DND-41 (cell line): ENCODE measurements around the gene MYH14.

Experiments
- ATAC-seq: fragments of 200-7000 bp; cut with Tn5 transposase; 3 replicates; pipeline ENCODE4 v1.9.1; 2021; ENCODE audit warnings: low read depth; ENCODE audit not compliant: insufficient read depth
- DNase-seq: peaks from one replicate; pipeline ENCODE4 v3.0.0-alpha.2; 2020
- H2AFZ ChIP-seq: 2 replicates; pipeline ENCODE4 v1.6.0; 2012; ENCODE audit warnings: low read depth, low read length
- H3K27ac ChIP-seq: 2 replicates; pipeline ENCODE4 v1.5.1; 2012; ENCODE audit warnings: low read length, inconsistent platforms
- H3K27me3 ChIP-seq: fragments of 200-600 bp; sonication (generic); 2 replicates; pipeline ENCODE4 v1.6.0; 2012; ENCODE audit warnings: low read length, mild to moderate bottlenecking, inconsistent platforms; ENCODE audit not compliant: insufficient read depth, poor library complexity
- H3K36me3 ChIP-seq: 2 replicates; pipeline ENCODE4 v1.5.1; 2012; ENCODE audit warnings: low read length, inconsistent platforms; ENCODE audit not compliant: insufficient read depth
- H3K4me1 ChIP-seq: 2 replicates; pipeline ENCODE4 v1.5.1; 2012; ENCODE audit warnings: mild to moderate bottlenecking, low read length; ENCODE audit not compliant: insufficient read depth
- H3K4me2 ChIP-seq: 2 replicates; pipeline ENCODE4 v1.6.0; 2012; ENCODE audit warnings: mild to moderate bottlenecking, moderate library complexity, low read length, inconsistent platforms; ENCODE audit not compliant: insufficient read depth
- H3K4me3 ChIP-seq, 2 experiments: fragments of 200-600 bp in 1 of 2; shearing (Covaris generic) in 1 of 2; 2 replicates each; pipeline ENCODE4 v1.5.1; 2012 to 2016; ENCODE audit warnings: inconsistent platforms in 2 of 2, low read length in 2 of 2, mild to moderate bottlenecking in 2 of 2, low read depth in 1 of 2, moderate library complexity in 1 of 2
- H3K79me2 ChIP-seq: 2 replicates; pipeline ENCODE4 v1.6.0; 2012; ENCODE audit warnings: low read length, inconsistent platforms; ENCODE audit not compliant: insufficient read depth
- H3K9ac ChIP-seq: 2 replicates; pipeline ENCODE4 v1.6.0; 2012; ENCODE audit warnings: low read depth, mild to moderate bottlenecking, inconsistent platforms, low read length, moderate library complexity
- H3K9me3 ChIP-seq: 2 replicates; pipeline ENCODE4 v1.5.1; 2012; ENCODE audit warnings: low read length, moderate library complexity, mild to moderate bottlenecking, inconsistent platforms; ENCODE audit not compliant: insufficient read depth, severe bottlenecking
- H4K20me1 ChIP-seq: 2 replicates; pipeline ENCODE4 v1.6.0; 2012; ENCODE audit warnings: low read length; ENCODE audit not compliant: insufficient read depth
- EZH2 ChIP-seq: IDR thresholded peaks from 3 replicates; pipeline ENCODE4 v1.6.1; 2012; ENCODE audit warnings: borderline replicate concordance, low read depth, mild to moderate bottlenecking, moderate library complexity, low read length, inconsistent platforms; ENCODE audit not compliant: severe bottlenecking
- TF ChIP-seq, protein P1 (sequence below): IDR thresholded peaks from 2 replicates; pipeline ENCODE4 v1.5.1; 2012; ENCODE audit warnings: borderline replicate concordance, low read length, moderate library complexity, mild to moderate bottlenecking; ENCODE audit not compliant: poor library complexity, severe bottlenecking; ENCODE audit errors: extremely low read depth

MYH14 gene

DNA sequence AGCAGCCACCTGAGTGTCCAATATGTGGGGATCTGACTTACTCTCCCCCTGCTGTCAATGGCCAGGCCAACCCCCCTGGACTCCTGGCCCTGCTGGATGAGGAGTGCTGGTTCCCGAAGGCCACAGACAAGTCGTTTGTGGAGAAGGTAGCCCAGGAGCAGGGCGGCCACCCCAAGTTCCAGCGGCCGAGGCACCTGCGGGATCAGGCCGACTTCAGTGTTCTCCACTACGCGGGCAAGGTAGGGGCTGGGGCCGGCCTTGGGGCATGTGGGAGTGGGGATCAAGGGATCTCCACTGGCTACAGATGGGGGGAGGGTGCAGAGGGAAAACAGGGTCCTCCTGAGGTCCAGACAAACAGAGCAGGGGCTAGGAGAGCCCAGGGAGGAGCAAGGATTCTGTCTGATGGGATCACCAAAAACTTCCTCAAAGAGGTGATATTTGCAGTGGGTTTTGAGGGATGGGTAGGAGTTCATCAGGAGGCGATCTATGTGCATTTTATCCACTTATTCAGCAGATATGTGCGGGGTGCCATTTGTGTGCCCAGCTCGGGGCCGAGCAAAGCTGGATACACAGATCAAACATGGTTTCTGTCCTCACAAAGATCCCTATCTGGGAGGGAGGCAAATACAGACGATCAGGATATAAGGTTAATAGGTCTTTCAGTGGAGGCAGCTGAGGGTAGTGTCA lies 47.2 kb downstream of the MYH14 start:
- Histone ChIP-seq H3K4me1 (no peaks in the 10 kb centered on the region), H3K4me3 (no peak overlapping the region), H2AFZ (no peak overlapping the region), H3K79me2 (no peaks in the 10 kb centered on the region), H3K36me3 (no peaks in the 10 kb centered on the region), H3K9ac (no peak overlapping the region), H4K20me1 (no peaks in the 10 kb centered on the region; the same call in 1 of the 2 replicates), H3K27ac (no peak overlapping the region), H3K9me3 (peaks cover 5% of the 10 kb centered on the region), H3K4me2 (no peak overlapping the region), H3K27me3 (no peaks in the 10 kb centered on the region)
- no peak for DNase-seq
- TF ChIP-seq, protein P1, sequence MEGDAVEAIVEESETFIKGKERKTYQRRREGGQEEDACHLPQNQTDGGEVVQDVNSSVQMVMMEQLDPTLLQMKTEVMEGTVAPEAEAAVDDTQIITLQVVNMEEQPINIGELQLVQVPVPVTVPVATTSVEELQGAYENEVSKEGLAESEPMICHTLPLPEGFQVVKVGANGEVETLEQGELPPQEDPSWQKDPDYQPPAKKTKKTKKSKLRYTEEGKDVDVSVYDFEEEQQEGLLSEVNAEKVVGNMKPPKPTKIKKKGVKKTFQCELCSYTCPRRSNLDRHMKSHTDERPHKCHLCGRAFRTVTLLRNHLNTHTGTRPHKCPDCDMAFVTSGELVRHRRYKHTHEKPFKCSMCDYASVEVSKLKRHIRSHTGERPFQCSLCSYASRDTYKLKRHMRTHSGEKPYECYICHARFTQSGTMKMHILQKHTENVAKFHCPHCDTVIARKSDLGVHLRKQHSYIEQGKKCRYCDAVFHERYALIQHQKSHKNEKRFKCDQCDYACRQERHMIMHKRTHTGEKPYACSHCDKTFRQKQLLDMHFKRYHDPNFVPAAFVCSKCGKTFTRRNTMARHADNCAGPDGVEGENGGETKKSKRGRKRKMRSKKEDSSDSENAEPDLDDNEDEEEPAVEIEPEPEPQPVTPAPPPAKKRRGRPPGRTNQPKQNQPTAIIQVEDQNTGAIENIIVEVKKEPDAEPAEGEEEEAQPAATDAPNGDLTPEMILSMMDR = no peak
- TF ChIP-seq EZH2 = no peak
- no peak for ATAC-seq

DNA sequence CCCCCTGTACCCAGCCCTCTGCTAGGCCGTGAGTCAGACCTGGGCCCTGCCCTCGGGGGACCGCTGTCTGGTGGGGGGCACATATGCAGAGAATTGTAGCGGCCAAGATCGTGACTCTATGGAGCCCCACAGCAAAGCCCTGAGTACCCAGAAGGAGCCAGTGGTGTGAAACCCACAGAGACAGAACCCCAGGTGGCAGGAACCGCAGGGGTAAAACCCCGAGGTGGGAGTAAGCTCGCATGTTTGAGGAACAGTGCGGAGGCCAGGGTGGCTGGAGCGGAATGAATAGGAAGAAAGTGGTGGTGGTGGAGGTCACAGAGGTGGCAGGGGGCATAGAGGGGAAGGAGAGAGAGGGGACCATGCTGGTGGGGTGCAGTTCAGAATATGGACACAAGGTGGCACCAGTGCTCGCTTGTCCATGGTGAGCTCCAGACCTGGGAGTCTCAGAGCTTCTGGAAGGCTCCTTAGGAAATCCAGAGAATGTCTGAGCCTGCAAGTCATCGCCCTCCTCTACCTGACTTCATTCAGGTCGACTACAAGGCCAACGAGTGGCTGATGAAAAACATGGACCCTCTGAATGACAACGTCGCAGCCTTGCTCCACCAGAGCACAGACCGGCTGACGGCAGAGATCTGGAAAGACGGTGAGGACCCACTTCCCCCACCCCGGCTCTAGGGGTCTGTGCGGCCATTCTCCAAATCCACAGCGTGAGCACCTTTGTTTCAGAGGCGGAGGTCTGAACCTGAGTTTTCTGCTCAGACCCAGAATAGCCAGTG lies 48.9 kb downstream of the MYH14 start:
- ATAC-seq = no peak
- Histone ChIP-seq H4K20me1 (no peaks in the 10 kb centered on the region; the same call in 1 of the 2 replicates), H3K9me3 (peaks cover 5% of the 10 kb centered on the region), H3K79me2 (no peaks in the 10 kb centered on the region), H3K4me2 (no peak overlapping the region), H3K9ac (no peak overlapping the region), H2AFZ (no peak overlapping the region), H3K36me3 (no peaks in the 10 kb centered on the region), H3K27me3 (no peaks in the 10 kb centered on the region), H3K4me1 (no peaks in the 10 kb centered on the region), H3K27ac (no peak overlapping the region), H3K4me3 (no peak overlapping the region)
- no peak for TF ChIP-seq EZH2
- TF ChIP-seq, protein P1 = peak; percentile 76
- peak; percentile 29 for DNase-seq

DNA sequence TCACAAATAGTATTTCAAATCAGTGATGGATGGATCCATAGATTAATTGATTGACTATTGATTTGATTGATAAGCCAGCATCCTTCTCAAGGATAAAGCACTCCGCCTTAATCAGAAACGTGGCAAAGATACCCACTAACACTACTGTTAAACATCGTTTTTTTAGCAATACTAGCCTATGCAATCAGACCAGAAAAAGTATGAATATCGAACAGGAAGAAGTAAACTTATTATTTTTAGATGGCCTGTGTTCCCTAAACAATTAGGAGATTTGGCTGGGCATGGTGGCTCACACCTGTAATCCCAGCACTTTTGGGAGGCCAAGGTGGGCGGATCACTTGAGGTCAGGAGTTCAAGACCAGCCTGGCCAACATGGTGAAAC lies 49.5 kb downstream of the MYH14 start:
- DNase-seq (no peak), ATAC-seq (no peak)
- Histone ChIP-seq H3K4me1 (no peaks in the 10 kb centered on the region), H3K4me2 (no peak overlapping the region), H3K9ac (no peak overlapping the region), H3K27me3 (no peaks in the 10 kb centered on the region), H4K20me1 (no peaks in the 10 kb centered on the region; the same call in 1 of the 2 replicates), H3K4me3 (no peak overlapping the region), H3K79me2 (no peaks in the 10 kb centered on the region), H3K9me3 (peaks cover 5% of the 10 kb centered on the region), H3K36me3 (no peaks in the 10 kb centered on the region), H2AFZ (no peak overlapping the region), H3K27ac (no peak overlapping the region)
- no peak for TF ChIP-seq EZH2
- TF ChIP-seq, protein P1 = no peak
